NCI-H2107 treated with DMSO at 0.1 percent for 48 hours (cell line): ENCODE data around the gene IKZF3.
"Not testable (repeated sequence)": the region's sequence is repeated elsewhere in the genome, so short reads cannot be mapped to it uniquely, and the experiment has no call there.

ENCODE experiments used
- DNase-seq: peaks from one replicate; lab custom pipeline; 2025; ENCODE audit not compliant: unreplicated experiment; lab: John Stamatoyannopoulos, UW

IKZF3 gene

GRCh38 chr17:39722104-39722503 lies 142.0 kb downstream of the IKZF3 start:
- DNase-seq = no peak

GRCh38 chr17:39719563-39720355 lies 144.4 kb downstream of the IKZF3 start:
- DNase-seq = no peak

GRCh38 chr17:39717660-39718059 lies 146.5 kb downstream of the IKZF3 start:
- no peak for DNase-seq

- no peak for DNase-seq
These were observed 147.1 kb downstream of the IKZF3 start for GRCh38 chr17:39716879-39717536.

- DNase-seq = no peak
These were observed 147.9 kb downstream of the IKZF3 start for GRCh38 chr17:39716073-39716818.

- DNase-seq = no peak
These were observed 148.6 kb downstream of the IKZF3 start for GRCh38 chr17:39715375-39716072.

- DNase-seq = no peak
These were observed 149.9 kb downstream of the IKZF3 start for GRCh38 chr17:39714234-39714633.

- DNase-seq = no peak
These were observed 152.3 kb downstream of the IKZF3 start for GRCh38 chr17:39711851-39712250.

- DNase-seq = not testable (repeated sequence)
These were observed 153.0 kb downstream of the IKZF3 start for GRCh38 chr17:39711071-39711470.

- no peak for DNase-seq
These were observed 153.8 kb downstream of the IKZF3 start for GRCh38 chr17:39709998-39710964.

GRCh38 chr17:39709319-39709997 lies 154.7 kb downstream of the IKZF3 start:
- no peak for DNase-seq
